Astrocyte (in vitro differentiated cells and primary cell): ENCODE measurements around the gene ANKHD1.

Experiments used
- EZH2 ChIP-seq: IDR thresholded peaks from 2 replicates; pipeline ENCODE4 v1.6.1; 2012; ENCODE audit warnings: mild to moderate bottlenecking, low read length, inconsistent platforms; ENCODE audit not compliant: insufficient read depth
- TF ChIP-seq, protein P1 (sequence below): IDR thresholded peaks from 2 replicates; pipeline ENCODE4 v1.5.1; 2011; ENCODE audit warnings: low read depth, mild to moderate bottlenecking, inconsistent platforms, low read length, moderate library complexity; ENCODE audit not compliant: insufficient read depth

DNA sequence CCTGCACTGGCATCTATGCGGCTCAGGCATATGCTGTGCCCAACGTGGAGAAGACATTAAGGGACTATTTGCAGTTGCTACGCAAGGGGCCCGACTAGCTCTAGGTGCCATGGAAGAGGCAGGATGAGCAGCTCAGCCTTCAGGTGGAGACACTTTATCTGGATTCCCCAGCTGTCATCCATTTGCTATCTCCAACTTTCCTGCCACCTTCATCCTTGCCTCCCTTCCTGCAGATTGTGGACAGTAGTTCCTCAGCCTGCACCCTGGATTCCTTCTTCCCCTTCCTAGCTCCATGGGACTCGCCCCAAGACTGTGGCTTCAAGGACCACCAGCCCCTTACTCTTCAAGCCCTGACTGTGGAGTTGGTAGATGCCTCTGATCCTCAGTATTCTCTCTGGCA, 165.0 kb downstream of the ANKHD1 start:
- TF ChIP-seq, protein P1, sequence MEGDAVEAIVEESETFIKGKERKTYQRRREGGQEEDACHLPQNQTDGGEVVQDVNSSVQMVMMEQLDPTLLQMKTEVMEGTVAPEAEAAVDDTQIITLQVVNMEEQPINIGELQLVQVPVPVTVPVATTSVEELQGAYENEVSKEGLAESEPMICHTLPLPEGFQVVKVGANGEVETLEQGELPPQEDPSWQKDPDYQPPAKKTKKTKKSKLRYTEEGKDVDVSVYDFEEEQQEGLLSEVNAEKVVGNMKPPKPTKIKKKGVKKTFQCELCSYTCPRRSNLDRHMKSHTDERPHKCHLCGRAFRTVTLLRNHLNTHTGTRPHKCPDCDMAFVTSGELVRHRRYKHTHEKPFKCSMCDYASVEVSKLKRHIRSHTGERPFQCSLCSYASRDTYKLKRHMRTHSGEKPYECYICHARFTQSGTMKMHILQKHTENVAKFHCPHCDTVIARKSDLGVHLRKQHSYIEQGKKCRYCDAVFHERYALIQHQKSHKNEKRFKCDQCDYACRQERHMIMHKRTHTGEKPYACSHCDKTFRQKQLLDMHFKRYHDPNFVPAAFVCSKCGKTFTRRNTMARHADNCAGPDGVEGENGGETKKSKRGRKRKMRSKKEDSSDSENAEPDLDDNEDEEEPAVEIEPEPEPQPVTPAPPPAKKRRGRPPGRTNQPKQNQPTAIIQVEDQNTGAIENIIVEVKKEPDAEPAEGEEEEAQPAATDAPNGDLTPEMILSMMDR: no peak
- no peak for TF ChIP-seq EZH2
